Measurements from ENCODE around the gene MLX.

MLX gene

DNA sequence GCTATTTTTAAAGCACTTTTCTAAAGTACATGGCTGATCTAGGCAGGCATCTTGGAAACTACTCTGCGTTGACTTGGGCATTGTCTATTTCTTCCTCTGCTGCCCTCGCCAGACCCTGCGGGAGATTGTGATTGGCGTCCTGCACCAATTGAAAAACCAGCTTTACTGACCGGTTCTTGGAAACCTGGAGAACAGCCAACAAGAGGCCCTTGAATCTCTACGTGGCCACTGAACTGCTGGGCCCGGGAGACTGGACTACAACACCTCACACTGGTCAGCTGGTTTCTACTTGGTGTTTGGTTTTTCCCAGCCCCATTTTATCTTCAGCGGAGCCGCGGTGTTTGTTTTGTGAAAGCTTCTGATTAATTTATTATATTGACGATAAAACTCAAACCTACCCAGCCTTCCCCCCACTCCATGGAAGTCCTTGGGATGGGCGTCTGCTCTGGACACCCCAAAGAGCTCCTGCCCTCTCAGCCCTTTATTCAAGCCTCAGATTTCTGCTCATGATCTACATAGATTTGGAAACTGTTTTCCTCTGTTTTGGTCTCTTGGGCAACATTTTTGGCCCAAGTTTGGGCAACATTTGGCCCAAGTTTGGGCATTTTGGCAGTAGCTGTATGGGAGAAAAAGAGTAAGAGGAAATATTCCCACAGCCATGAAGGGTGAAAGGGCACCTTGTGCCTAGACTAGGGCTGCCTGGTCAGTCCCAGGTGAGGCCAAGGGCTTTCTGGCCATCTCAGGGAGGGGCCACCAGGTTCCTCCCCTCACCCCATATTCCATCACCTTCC lies 4.7 kb downstream of the MLX start:
- no peak for DNase-seq (ENCODE audit: low spot score)
- in situ Hi-C loops (cut with MboI; ENCODE audit: low sequenced_read_pairs, unreplicated experiment): no loop called here
- TF ChIP-seq, protein P1, sequence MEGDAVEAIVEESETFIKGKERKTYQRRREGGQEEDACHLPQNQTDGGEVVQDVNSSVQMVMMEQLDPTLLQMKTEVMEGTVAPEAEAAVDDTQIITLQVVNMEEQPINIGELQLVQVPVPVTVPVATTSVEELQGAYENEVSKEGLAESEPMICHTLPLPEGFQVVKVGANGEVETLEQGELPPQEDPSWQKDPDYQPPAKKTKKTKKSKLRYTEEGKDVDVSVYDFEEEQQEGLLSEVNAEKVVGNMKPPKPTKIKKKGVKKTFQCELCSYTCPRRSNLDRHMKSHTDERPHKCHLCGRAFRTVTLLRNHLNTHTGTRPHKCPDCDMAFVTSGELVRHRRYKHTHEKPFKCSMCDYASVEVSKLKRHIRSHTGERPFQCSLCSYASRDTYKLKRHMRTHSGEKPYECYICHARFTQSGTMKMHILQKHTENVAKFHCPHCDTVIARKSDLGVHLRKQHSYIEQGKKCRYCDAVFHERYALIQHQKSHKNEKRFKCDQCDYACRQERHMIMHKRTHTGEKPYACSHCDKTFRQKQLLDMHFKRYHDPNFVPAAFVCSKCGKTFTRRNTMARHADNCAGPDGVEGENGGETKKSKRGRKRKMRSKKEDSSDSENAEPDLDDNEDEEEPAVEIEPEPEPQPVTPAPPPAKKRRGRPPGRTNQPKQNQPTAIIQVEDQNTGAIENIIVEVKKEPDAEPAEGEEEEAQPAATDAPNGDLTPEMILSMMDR (IDR thresholded peaks at IDR 0.05; ENCODE audit: borderline replicate concordance, control extremely low read depth, extremely low read depth, insufficient read depth, missing control alignments): no peak

DNA sequence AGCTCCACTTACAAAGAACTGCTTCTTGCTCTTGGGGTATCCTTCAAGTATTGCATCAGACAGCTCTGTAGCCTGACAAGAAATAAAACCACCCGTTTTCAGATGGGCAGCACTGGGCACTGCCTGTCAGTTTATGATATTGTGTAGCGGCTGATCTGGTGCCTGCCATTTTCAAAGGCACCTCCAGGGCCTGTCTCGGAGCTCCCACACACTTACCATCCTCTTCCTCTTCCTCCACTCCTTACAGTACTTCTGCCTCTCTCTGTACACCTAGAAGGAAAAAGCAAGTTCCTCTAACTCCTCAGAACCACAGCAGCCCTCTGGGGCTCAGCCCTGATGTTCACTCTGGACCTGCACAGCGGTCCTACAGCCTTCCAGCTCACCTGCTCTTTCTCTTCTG lies 6.2 kb downstream of the MLX start:
- in situ Hi-C loops (cut with MboI; ENCODE audit: low sequenced_read_pairs, unreplicated experiment): no loop called here
- TF ChIP-seq, protein P1 (IDR thresholded peaks at IDR 0.05; ENCODE audit: borderline replicate concordance, control extremely low read depth, extremely low read depth, insufficient read depth, missing control alignments): no peak
- DNase-seq (ENCODE audit: low spot score): no peak

DNA sequence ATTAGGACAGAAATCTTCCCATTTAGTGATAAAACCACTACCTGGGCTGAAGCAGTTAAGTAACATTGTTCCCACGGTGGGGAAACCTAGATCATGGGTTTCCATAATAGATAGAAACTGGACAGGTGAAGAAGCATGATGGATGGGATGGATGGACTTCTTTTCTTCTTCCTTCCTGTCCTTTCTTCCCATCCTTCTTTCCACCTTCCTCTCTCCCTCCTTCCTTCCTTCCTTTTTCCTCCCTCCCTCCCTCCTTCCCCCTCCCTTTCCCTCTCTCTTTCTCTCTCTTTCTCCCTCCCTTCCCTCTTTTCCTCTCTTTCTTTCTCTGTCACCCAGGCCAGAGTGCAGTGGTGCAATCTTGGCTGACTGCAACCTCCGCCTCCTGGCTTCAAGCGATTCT lies 7.6 kb downstream of the MLX start:
- TF ChIP-seq, protein P1 (IDR thresholded peaks at IDR 0.05; ENCODE audit: borderline replicate concordance, control extremely low read depth, extremely low read depth, insufficient read depth, missing control alignments): no peak
- DNase-seq (ENCODE audit: low spot score): no peak
- in situ Hi-C loops (cut with MboI; ENCODE audit: low sequenced_read_pairs, unreplicated experiment): no loop called here

DNA sequence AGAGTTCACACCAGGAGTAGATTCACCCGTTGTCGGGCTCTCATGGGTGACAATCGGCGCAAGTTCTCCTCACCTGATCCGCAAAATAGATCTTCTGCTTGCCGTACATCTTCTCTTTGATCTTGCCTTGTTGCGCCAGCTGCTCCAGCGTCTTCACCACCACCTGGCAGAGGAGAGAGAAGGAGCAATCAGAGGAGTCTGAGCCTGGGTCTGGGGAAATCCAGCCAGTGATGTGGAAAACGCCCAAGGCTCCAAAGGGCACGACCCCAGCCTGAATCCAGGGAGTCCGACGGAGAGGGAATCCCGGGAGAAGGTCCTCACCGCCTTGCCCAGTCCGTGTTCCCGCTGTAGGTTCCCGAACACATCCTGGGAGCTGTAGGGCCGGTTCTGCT lies 10.2 kb downstream of the MLX start:
- TF ChIP-seq, protein P1 (IDR thresholded peaks at IDR 0.05; ENCODE audit: borderline replicate concordance, control extremely low read depth, extremely low read depth, insufficient read depth, missing control alignments): no peak
- no peak for DNase-seq (ENCODE audit: low spot score)
- in situ Hi-C loops (cut with MboI; ENCODE audit: low sequenced_read_pairs, unreplicated experiment): no loop called here

DNA sequence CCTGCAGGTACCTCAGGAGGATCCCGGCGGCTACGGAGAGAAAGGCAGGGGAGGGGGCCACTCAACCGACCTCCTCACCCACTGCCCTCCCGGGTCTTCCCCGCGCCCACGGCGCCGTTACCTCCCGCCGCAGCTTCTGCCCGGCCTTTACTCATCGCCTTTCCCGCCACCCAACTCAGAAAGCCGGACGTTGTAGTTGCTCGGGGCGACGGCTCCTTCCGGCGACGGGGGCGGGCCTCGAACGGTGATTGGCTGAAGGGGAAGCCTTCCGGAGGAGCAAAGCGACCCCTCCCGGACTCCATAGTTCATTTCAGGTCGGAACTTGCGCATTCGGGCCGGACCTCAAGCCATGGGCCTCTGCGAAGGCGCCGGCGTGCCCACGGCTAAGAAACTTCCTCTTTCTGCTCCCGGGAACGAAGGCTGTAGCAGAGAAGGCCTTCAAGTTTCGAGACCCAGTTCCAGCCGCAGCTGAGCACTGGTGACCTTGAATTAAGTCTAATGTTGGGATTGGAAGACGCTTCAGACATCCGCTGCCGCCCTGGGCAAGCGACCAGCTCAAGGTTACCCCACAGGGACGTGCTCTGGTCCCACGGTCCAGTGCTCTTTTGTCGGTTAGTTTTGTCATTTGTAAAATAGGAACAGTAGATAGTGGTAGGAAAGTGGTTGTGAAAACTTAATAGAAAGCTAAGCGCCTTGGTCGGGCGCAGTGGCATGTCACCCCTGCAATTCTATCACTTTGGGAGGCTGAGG lies 10.8 kb downstream of the MLX start, which contains the start of gene PSMC3IP:
PSMC3IP (minus strand) TSS at position 198 of the 750 bp plus-strand sequence; CDS start at position 155, 43 bp downstream.
- peak; percentile 98 for DNase-seq (ENCODE audit: low spot score)
- in situ Hi-C loops (cut with MboI; ENCODE audit: low sequenced_read_pairs, unreplicated experiment): no loop called here
- TF ChIP-seq, protein P1 (IDR thresholded peaks at IDR 0.05; ENCODE audit: borderline replicate concordance, control extremely low read depth, extremely low read depth, insufficient read depth, missing control alignments): peak; percentile 34

DNA sequence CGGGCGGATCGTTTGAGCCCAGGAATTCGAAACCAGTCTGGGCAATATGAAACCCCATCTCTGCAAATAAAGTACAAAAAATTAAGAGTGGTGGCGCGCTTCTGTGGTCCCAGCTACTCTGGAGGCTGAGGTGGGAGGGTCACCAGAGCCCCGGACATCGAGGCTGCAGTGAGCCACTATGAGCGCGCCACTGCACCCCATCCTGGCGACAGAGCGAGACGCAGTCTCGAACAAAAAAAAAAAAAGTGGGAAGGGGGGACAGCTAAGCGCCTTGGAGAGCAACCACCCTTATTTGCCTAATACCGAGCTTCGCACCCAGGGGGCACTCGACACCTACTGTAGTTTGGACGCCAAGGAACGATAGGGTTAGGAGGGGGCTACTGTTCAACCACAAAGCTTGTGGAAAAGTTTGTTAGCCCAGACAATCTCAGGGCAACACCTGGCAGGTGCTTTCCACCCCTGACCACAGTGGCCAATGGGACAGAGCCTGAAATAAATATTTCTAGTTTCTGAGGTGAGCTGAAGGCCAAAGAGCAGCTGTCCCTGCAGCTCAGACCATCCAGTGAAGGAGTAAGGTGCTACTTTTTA lies 11.5 kb downstream of the MLX start:
- peak; percentile 89 for DNase-seq (ENCODE audit: low spot score)
- TF ChIP-seq, protein P1 (IDR thresholded peaks at IDR 0.05; ENCODE audit: borderline replicate concordance, control extremely low read depth, extremely low read depth, insufficient read depth, missing control alignments): peak; percentile 74
- in situ Hi-C loops (cut with MboI; ENCODE audit: low sequenced_read_pairs, unreplicated experiment): no loop called here

Data from GM13976 (cell line).